ENCODE measurements around the gene OTUD7B. TPM values are rescaled to one million over a fixed set of nuclear protein-coding genes. Genes with fewer than 3 reads are reported as not detected.
"Not testable (repeated sequence)": the region's sequence is repeated elsewhere in the genome, so short reads cannot be mapped to it uniquely, and the experiment has no call there.

Gene OTUD7B
- total RNA-seq, 2 experiments from 2014 or later: 2.0 to 2.9 TPM

DNA sequence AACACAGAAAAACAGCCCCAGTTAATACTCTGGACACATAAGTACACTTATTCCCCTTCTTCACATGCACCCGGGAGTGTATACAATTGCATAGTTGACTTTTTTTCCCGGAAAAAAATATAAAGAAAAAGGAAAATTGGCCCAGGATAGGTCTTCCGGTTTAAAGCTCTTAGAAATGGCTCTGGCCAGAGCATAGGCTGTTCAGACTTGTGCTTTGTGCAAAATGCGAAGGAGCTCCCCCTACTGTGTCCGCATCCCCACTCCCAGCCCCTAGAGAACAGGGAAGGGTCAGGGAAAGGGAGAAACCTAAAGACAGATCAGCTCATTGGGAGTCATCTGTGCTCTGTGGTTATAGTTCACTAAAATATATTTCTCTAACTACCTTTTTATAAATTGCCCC, 68.3 kb downstream of the OTUD7B start:
- H3K4me1 Mint-ChIP-seq (ENCODE audit: low read depth): peaks cover 16% of the 10 kb centered on the region
- Histone ChIP-seq H3K4me3 (ENCODE audit: low read length) (no peak overlapping the region), H3K27ac (ENCODE audit: low read depth in 1 of 2, low read length in 2 of 2) (no peak overlapping the region), H3K4me1 (ENCODE audit: insufficient read depth, low read length) (peaks cover 19% of the 10 kb centered on the region), H3K27me3 (ENCODE audit: control insufficient read depth in 1 of 2, insufficient read depth in 2 of 2, low read length in 2 of 2) (no peaks in the 10 kb centered on the region), H3K9me3 (ENCODE audit: control insufficient read depth in 1 of 2, insufficient read depth in 1 of 2, low read length in 2 of 2) (no peaks in the 10 kb centered on the region), H3K36me3 (ENCODE audit: insufficient read depth, low read length) (peaks cover 15% of the 10 kb centered on the region)
- intact Hi-C loops (cut with DNase I, micrococcal nuclease): no loop called here
- H3K9me3 Mint-ChIP-seq: no peaks in the 10 kb centered on the region
- ChIA-PET POLR2A (interaction anchor here (3.4 kb wide), 1 partner anchor 55 kb away, joined by 14 read pairs; a partner anchor contains a TSS), CTCF (no interaction called here)
- H3K27me3 Mint-ChIP-seq: no peaks in the 10 kb centered on the region
- peaks cover 9% of the 10 kb centered on the region for H3K36me3 Mint-ChIP-seq (ENCODE audit: low read depth)
- no peak overlapping the region for H3K27ac Mint-ChIP-seq
- DNase-seq: no peak
- TF ChIP-seq, protein P1, sequence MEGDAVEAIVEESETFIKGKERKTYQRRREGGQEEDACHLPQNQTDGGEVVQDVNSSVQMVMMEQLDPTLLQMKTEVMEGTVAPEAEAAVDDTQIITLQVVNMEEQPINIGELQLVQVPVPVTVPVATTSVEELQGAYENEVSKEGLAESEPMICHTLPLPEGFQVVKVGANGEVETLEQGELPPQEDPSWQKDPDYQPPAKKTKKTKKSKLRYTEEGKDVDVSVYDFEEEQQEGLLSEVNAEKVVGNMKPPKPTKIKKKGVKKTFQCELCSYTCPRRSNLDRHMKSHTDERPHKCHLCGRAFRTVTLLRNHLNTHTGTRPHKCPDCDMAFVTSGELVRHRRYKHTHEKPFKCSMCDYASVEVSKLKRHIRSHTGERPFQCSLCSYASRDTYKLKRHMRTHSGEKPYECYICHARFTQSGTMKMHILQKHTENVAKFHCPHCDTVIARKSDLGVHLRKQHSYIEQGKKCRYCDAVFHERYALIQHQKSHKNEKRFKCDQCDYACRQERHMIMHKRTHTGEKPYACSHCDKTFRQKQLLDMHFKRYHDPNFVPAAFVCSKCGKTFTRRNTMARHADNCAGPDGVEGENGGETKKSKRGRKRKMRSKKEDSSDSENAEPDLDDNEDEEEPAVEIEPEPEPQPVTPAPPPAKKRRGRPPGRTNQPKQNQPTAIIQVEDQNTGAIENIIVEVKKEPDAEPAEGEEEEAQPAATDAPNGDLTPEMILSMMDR (IDR thresholded peaks at IDR 0.05): no peak
- ATAC-seq (ENCODE audit: poor library complexity): no peak
- H3K4me3 Mint-ChIP-seq: no peak overlapping the region

DNA sequence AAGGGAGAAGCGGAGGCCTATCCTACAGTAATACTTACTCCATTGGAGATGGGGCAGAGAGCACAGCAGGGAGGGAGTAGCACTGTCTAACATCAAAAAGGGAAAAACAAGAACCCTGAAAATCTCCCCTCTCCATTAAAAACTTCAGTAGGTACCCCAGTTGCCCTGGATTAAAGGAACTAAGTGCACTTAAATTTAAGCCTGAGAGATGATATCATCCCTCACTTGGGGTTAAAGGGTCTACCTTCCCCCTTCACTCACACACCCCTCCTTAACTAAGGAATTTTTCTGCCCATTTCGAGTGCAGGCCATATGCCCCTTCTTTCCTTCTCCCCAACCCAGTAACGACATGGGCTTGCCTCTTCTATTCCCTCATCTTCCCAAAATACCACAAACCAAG, 70.1 kb downstream of the OTUD7B start:
- Mint-ChIP-seq H3K4me1 (ENCODE audit: low read depth) (peaks cover 18% of the 10 kb centered on the region), H3K36me3 (ENCODE audit: low read depth) (no peaks in the 10 kb centered on the region), H3K9me3 (no peaks in the 10 kb centered on the region), H3K4me3 (no peak overlapping the region), H3K27me3 (no peaks in the 10 kb centered on the region), H3K27ac (no peak overlapping the region)
- peaks cover 19% of the 10 kb centered on the region for H3K4me1 ChIP-seq (ENCODE audit: insufficient read depth, low read length)
- ChIA-PET POLR2A (interaction anchor here (0.6 to 3.4 kb wide), 4 partner anchors 9 to 293 kb away, joined by 3 to 14 read pairs (median 3); a partner anchor contains a TSS), CTCF (interaction anchor here (0.6 to 1.0 kb wide), 2 partner anchors 111 to 308 kb away, joined by 3 to 5 read pairs; no protein-coding TSS in a partner anchor)
- no peaks in the 10 kb centered on the region for H3K27me3 ChIP-seq (ENCODE audit: control insufficient read depth in 1 of 2, insufficient read depth in 2 of 2, low read length in 2 of 2)
- TF ChIP-seq, protein P1 (IDR thresholded peaks at IDR 0.05): no peak
- no peak overlapping the region for H3K27ac ChIP-seq (ENCODE audit: low read depth in 1 of 2, low read length in 2 of 2)
- ATAC-seq (ENCODE audit: poor library complexity): no peak
- no peak for DNase-seq
- no peak overlapping the region for H3K4me3 ChIP-seq (ENCODE audit: low read length)
- H3K36me3 ChIP-seq (ENCODE audit: insufficient read depth, low read length): peaks cover 10% of the 10 kb centered on the region
- intact Hi-C loops (cut with DNase I, micrococcal nuclease): no loop called here
- no peaks in the 10 kb centered on the region for H3K9me3 ChIP-seq (ENCODE audit: control insufficient read depth in 1 of 2, insufficient read depth in 1 of 2, low read length in 2 of 2)

DNA sequence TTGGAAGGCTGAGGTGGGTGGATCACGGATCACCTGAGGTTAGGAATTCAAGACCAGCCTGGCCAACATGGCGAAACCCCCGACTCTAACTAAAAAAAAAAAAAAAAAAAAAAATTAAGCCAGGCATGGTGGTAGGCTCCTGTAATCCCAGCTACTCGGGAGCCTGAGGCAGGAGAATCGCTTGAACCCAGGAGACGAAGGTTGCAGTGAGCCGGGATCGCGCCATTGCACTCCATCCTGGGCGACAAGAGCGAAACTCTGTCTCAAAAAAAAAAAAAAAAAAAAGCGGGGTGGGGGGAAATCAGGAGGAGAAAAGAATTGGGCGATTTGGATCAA, 71.9 kb downstream of the OTUD7B start:
- H3K36me3 Mint-ChIP-seq (ENCODE audit: low read depth); ATAC-seq (ENCODE audit: poor library complexity); DNase-seq; H3K36me3 ChIP-seq (ENCODE audit: insufficient read depth, low read length); H3K27me3 ChIP-seq (ENCODE audit: control insufficient read depth in 1 of 2, insufficient read depth in 2 of 2, low read length in 2 of 2); H3K9me3 ChIP-seq (ENCODE audit: control insufficient read depth in 1 of 2, insufficient read depth in 1 of 2, low read length in 2 of 2); H3K4me3 ChIP-seq (ENCODE audit: low read length); H3K4me3 Mint-ChIP-seq; H3K27me3 Mint-ChIP-seq; CTCF ChIA-PET; intact Hi-C loops (cut with DNase I, micrococcal nuclease); H3K9me3 Mint-ChIP-seq; H3K27ac ChIP-seq (ENCODE audit: low read depth in 1 of 2, low read length in 2 of 2): not testable (repeated sequence)
- H3K4me1 Mint-ChIP-seq (ENCODE audit: low read depth): peaks cover 18% of the 10 kb centered on the region
- POLR2A ChIA-PET: interaction anchor here (1.0 to 1.2 kb wide), 2 partner anchors 11 to 51 kb away, joined by 3 to 4 read pairs; a partner anchor contains a TSS
- peaks cover 19% of the 10 kb centered on the region for H3K4me1 ChIP-seq (ENCODE audit: insufficient read depth, low read length)
- peak overlapping the region; percentile 57 for H3K27ac Mint-ChIP-seq

DNA sequence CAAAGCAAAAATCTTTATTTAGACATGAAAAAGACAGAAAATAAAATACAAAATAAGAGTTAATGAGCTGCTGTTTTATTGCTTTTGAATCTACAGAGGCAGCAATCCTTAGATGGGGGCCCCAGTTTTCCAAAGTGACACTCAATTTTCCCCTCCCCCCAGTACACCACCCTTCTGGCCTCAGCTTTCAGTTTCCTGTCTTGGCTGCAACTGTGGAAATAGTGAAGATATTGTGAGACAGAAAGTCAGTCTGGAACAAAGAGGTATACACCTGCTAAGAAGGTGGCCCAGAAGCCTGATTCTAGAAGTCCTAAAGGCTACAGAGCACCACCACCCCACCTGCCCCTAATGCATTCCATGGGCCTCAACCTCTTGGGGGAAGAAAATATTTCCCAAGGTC, 72.8 kb downstream of the OTUD7B start:
- CTCF ChIA-PET: interaction anchor here (0.6 to 1.0 kb wide), 3 partner anchors 10 to 36 kb away, joined by 3 read pairs; no protein-coding TSS in a partner anchor
- no peak overlapping the region for H3K4me3 Mint-ChIP-seq
- no peak for ATAC-seq (ENCODE audit: poor library complexity)

More for the DNA sequence above, 72.8 kb downstream of the OTUD7B start:
- Mint-ChIP-seq H3K36me3 (ENCODE audit: low read depth) (no peaks in the 10 kb centered on the region), H3K9me3 (no peaks in the 10 kb centered on the region), H3K27me3 (no peaks in the 10 kb centered on the region), H3K4me1 (ENCODE audit: low read depth) (peaks cover 18% of the 10 kb centered on the region), H3K27ac (no peak overlapping the region)
- TF ChIP-seq, protein P1 (IDR thresholded peaks at IDR 0.05): no peak
- Histone ChIP-seq H3K9me3 (ENCODE audit: control insufficient read depth in 1 of 2, insufficient read depth in 1 of 2, low read length in 2 of 2) (no peaks in the 10 kb centered on the region), H3K36me3 (ENCODE audit: insufficient read depth, low read length) (no peaks in the 10 kb centered on the region), H3K4me3 (ENCODE audit: low read length) (no peak overlapping the region), H3K4me1 (ENCODE audit: insufficient read depth, low read length) (peaks cover 16% of the 10 kb centered on the region), H3K27me3 (ENCODE audit: control insufficient read depth in 1 of 2, insufficient read depth in 2 of 2, low read length in 2 of 2) (no peaks in the 10 kb centered on the region), H3K27ac (ENCODE audit: low read depth in 1 of 2, low read length in 2 of 2) (no peak overlapping the region)
- POLR2A ChIA-PET: no interaction called here
- no peak for DNase-seq
- intact Hi-C loops (cut with DNase I, micrococcal nuclease): no loop called here
